Pancreas (tissue), 10 donors: ENCODE results near the gene BMPR2. TPM values are rescaled to one million over a fixed set of nuclear protein-coding genes. Genes with fewer than 3 reads are reported as not detected.

Experiments
- ATAC-seq, 4 donors: fragments of 200-7000 bp; cut with Tn5 transposase; one replicate each; pipeline versions ENCODE4 v1.8.0 to v1.9.1; 2020; ENCODE audit warnings: mild to moderate bottlenecking in 4 of 4, moderate library complexity in 4 of 4
- DNase-seq, 6 donors: peaks; one replicate each; pipeline ENCODE4 v3.0.0-alpha.2; 2020
- FAIRE-seq: peaks from 2 replicates; lab custom pipeline; 2012; peaks lifted over from hg19 to GRCh38; lab: Jason Lieb, UNC
- H3K27ac ChIP-seq, 4 donors: fragments of 200-600 bp; sonication (generic); 1 replicate in 3 of 4; 2 replicates in 1 of 4; pipeline versions ENCODE4 v1.5.0 to v1.8.0; 2020
- H3K27me3 ChIP-seq, 4 donors: fragments of 200-600 bp; one replicate each; pipeline ENCODE4 v1.8.0; 2021
- H3K36me3 ChIP-seq, 3 donors: fragments of 200-600 bp; sonication (generic) in 1 of 3; one replicate each; pipeline versions ENCODE4 v1.5.0 to v1.8.0; 2020 to 2021
- H3K4me1 ChIP-seq, 3 donors: fragments of 200-600 bp; one replicate each; pipeline ENCODE4 v1.8.0; 2021
- H3K4me3 ChIP-seq, 4 donors: fragments of 200-600 bp; sonication (generic) in 2 of 4; one replicate each; pipeline versions ENCODE4 v1.5.0 to v1.8.0; 2020 to 2021
- H3K9me3 ChIP-seq, 4 donors: fragments of 200-600 bp; one replicate each; pipeline ENCODE4 v1.8.0; 2021
- CTCF ChIP-seq, 4 donors: fragments of 200-600 bp; sonication (generic) in 3 of 4; IDR thresholded peaks; one replicate each; pipeline versions ENCODE4 v1.5.0 to v1.8.0; 2021; ENCODE audit warnings: antibody characterized with exemption in 4 of 4
- WGBS, 2 donors: extraction: QIAGEN DNeasy Blood & Tissue Kit; methylation state at CpG; one replicate each; pipeline ENCODE4 v1.1.7; 2013; 5-methylcytosine and 5-hydroxymethylcytosine counted together
- intact Hi-C, 3 donors: fragments of 100-400 bp; cut with DNase I; formaldehyde crosslinking; loops; one replicate each; pipeline versions ENCODE4 v1.11.1 to v1.14.2; 2022
- polyA plus RNA-seq, 2 donors: library from polyadenylated mRNA; stranded (reverse); fragments of 200-250 nt; gene quantifications; one replicate each; pipeline ENCODE4 v1.2.3, GENCODE V29; 2013
- total RNA-seq, 6 donors: library from RNA; stranded (reverse); fragmentation: NEBNext Ultra II Directional in 4 of 6; extraction: Animal tissue kit (Norgen Biotek cat#: 25700) in 4 of 6; gene quantifications; one replicate each; pipeline versions ENCODE4 v1.2.1 to v1.2.4, GENCODE V29; 2021 to 2023
- donor health status: healthy with polysubstance abuse.
- donor health status: DM: no; HTN: no; CAD: no; lungs with moderate emphysema.
- donor health status: DM: no; HTN: no; CAD: no.
- donor health status: control.
- donor health status: control.
- donor health status: Bipolar disorder and iron deficiency.
- donor health status: DM: yes; HTN: yes; CAD: no.
- donor health status: DM: no; HTN: no; CAD: no.
- donor health status: DM: no; HTN: no; CAD: no.
- donor health status: DM: yes; HTN: yes; CAD: no.

Gene BMPR2
- total and polyA plus RNA-seq, 8 donors = 2.5 to 30.8 (median 11.4) TPM

DNA sequence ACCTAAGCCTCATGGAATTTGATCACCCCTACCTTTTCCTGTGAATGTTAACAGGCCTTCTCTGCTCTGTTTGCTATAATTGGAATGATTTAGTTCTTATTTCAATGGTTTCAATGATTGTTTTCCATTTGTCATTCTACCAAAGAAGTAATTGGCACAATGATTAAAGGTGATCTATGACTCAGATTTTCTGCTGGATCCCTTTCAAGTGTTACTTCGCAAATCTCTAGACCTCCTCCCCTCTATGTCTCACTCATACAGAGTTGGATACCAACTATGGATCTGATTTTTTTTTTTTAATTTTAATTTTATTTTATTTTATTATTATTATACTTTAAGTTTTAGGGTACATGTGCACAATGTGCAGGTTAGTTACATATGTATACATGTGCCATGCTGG lies 229.0 kb downstream of the BMPR2 start:
- ATAC-seq (no peak), DNase-seq (no peak), FAIRE-seq (no peak)
- Histone ChIP-seq H3K4me3 (no peak overlapping the region), H3K9me3 (no peaks in the 10 kb centered on the region), H3K4me1 (no peaks in the 10 kb centered on the region), H3K27ac (no peak overlapping the region), H3K36me3 (no peaks in the 10 kb centered on the region), H3K27me3 (no peaks in the 10 kb centered on the region)
- WGBS, 2 donors = 59 to 83% methylated on average over 1 of the region's 1 CpG
- intact Hi-C loops = no loop called here
- no peak for TF ChIP-seq CTCF (IDR thresholded peaks at IDR 0.05)

DNA sequence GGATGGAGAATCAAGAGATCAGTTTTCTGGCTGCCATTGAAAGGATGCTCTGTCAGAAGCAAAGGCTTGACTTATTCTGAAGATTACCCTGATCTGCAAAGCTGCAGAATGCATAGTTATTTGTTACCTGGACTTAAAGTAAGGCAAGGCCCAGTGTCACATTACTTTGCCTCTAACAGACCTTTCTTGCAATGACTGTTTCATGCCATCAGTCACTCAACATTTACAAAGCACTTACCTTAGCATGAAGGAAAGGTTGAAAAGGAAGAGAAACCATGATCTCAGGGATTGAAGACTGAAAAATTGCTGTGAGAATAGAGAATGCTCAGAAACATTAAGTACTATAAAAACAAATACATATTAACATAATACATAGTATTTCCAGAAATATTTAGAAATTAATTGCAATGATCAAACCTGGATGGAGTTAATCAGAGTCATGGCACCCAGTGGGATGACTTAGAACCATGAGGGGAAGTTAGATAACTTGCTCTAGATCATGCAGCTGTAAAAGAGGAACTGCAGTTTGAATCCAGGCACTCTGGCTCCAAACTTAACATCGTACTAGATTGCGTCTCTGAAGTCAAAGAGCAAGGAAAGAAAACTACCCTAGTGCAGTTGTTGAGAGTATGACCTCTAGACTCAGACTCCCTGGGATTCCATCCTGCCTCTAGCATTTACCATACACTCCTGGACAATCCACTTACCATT lies 232.2 kb downstream of the BMPR2 start:
- Histone ChIP-seq H3K9me3 (no peaks in the 10 kb centered on the region), H3K27me3 (no peaks in the 10 kb centered on the region), H3K27ac (no peak overlapping the region), H3K4me3 (no peak overlapping the region), H3K36me3 (no peaks in the 10 kb centered on the region), H3K4me1 (no peaks in the 10 kb centered on the region)
- intact Hi-C loops = no loop called here
- WGBS, 2 donors = 94 to 97% methylated on average over 2 of the region's 2 CpGs
- DNase-seq = no peak
- peak in 1 of 4 donors; percentile 63 for ATAC-seq
- FAIRE-seq = no peak
- no peak for TF ChIP-seq CTCF (IDR thresholded peaks at IDR 0.05)

GRCh38 chr2:202609381-202610145 lies 233.4 kb downstream of the BMPR2 start:
- Histone ChIP-seq H3K4me1 (no peaks in the 10 kb centered on the region), H3K36me3 (no peaks in the 10 kb centered on the region), H3K9me3 (no peaks in the 10 kb centered on the region), H3K4me3 (no peak overlapping the region), H3K27ac (no peak overlapping the region), H3K27me3 (no peaks in the 10 kb centered on the region)
- no peak for TF ChIP-seq CTCF (IDR thresholded peaks at IDR 0.05)
- no peak for DNase-seq
- FAIRE-seq = no peak
- intact Hi-C loops = no loop called here
- 81 to 83% methylated on average over 3 of the region's 3 CpGs for WGBS, 2 donors
- peak in 2 of 4 donors; percentile 49 to 66 for ATAC-seq

DNA sequence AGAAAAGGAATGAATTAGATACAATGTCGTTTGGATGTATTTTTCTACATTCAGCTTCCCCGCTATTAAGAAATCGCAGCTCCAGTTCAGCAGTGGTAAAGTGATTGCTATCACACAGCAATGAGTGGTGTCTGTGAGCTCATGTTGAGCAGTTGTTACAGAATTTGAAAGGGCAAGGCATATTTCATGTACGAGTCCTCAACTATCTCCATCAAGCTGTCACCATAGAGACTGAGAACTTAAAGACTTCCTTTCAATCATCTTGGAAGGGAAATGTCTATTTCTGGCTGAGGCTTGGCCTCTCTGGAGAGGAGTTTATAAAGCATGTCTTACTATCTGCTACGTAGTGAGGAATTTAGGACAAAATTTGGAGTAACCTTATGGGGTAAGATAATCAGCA lies 234.3 kb downstream of the BMPR2 start:
- TF ChIP-seq CTCF (IDR thresholded peaks at IDR 0.05) = no peak
- H3K36me3 ChIP-seq = no peaks in the 10 kb centered on the region
- H3K4me1 ChIP-seq = no peaks in the 10 kb centered on the region
- ATAC-seq (no peak), DNase-seq (no peak), FAIRE-seq (no peak)
- no peak overlapping the region for H3K27ac ChIP-seq
- H3K9me3 ChIP-seq = no peaks in the 10 kb centered on the region
- no peak overlapping the region for H3K4me3 ChIP-seq
- intact Hi-C loops = no loop called here
- whole genome bisulfite sequencing, 2 donors = 83 to 88% methylated on average over 5 of the region's 5 CpGs
- H3K27me3 ChIP-seq = no peaks in the 10 kb centered on the region

DNA sequence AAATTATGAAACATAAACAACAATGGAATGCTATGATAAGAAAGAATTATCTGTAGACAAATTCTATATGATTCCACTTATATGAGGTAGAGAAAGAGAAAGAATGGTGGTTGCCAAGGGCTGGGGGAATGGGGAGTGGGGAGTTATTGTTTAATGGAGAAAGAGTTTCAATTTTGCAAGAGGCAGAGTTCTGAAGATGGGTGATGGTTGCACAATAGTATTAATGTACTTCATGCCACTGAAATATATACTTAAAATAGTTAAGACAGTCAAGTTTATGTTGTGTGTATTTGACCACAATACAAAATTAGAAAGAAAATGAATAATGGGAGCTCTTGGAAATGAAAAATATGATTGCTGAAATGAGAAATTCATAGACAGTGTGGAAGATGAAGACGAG lies 236.0 kb downstream of the BMPR2 start:
- H3K27ac ChIP-seq = no peak overlapping the region
- no peak for DNase-seq
- intact Hi-C loops = no loop called here
- FAIRE-seq = no peak
- ATAC-seq = no peak
- no peaks in the 10 kb centered on the region for H3K9me3 ChIP-seq
- 88 to 93% methylated on average over 1 of the region's 1 CpG for WGBS, 2 donors
- H3K4me1 ChIP-seq = no peaks in the 10 kb centered on the region
- no peak for TF ChIP-seq CTCF (IDR thresholded peaks at IDR 0.05)
- no peaks in the 10 kb centered on the region for H3K27me3 ChIP-seq
- no peak overlapping the region for H3K4me3 ChIP-seq
- no peaks in the 10 kb centered on the region for H3K36me3 ChIP-seq
